GM12874 (cell line): ENCODE measurements around the gene FMN1.

Source experiments
- TF ChIP-seq, protein P1 (sequence below): IDR thresholded peaks from 2 replicates; pipeline ENCODE4 v1.5.1; 2011; ENCODE audit warnings: low read depth, mild to moderate bottlenecking, control low read depth, low read length, moderate library complexity; ENCODE audit not compliant: insufficient read depth

Gene FMN1

GRCh38 chr15:32881528-32881927, 313.0 kb downstream of the FMN1 start:
- TF ChIP-seq, protein P1, sequence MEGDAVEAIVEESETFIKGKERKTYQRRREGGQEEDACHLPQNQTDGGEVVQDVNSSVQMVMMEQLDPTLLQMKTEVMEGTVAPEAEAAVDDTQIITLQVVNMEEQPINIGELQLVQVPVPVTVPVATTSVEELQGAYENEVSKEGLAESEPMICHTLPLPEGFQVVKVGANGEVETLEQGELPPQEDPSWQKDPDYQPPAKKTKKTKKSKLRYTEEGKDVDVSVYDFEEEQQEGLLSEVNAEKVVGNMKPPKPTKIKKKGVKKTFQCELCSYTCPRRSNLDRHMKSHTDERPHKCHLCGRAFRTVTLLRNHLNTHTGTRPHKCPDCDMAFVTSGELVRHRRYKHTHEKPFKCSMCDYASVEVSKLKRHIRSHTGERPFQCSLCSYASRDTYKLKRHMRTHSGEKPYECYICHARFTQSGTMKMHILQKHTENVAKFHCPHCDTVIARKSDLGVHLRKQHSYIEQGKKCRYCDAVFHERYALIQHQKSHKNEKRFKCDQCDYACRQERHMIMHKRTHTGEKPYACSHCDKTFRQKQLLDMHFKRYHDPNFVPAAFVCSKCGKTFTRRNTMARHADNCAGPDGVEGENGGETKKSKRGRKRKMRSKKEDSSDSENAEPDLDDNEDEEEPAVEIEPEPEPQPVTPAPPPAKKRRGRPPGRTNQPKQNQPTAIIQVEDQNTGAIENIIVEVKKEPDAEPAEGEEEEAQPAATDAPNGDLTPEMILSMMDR: no peak

GRCh38 chr15:32880642-32881041, 313.9 kb downstream of the FMN1 start:
- TF ChIP-seq, protein P1: no peak

- TF ChIP-seq, protein P1: no peak
Observed at GRCh38 chr15:32879980-32880379, 314.5 kb downstream of the FMN1 start.

DNA sequence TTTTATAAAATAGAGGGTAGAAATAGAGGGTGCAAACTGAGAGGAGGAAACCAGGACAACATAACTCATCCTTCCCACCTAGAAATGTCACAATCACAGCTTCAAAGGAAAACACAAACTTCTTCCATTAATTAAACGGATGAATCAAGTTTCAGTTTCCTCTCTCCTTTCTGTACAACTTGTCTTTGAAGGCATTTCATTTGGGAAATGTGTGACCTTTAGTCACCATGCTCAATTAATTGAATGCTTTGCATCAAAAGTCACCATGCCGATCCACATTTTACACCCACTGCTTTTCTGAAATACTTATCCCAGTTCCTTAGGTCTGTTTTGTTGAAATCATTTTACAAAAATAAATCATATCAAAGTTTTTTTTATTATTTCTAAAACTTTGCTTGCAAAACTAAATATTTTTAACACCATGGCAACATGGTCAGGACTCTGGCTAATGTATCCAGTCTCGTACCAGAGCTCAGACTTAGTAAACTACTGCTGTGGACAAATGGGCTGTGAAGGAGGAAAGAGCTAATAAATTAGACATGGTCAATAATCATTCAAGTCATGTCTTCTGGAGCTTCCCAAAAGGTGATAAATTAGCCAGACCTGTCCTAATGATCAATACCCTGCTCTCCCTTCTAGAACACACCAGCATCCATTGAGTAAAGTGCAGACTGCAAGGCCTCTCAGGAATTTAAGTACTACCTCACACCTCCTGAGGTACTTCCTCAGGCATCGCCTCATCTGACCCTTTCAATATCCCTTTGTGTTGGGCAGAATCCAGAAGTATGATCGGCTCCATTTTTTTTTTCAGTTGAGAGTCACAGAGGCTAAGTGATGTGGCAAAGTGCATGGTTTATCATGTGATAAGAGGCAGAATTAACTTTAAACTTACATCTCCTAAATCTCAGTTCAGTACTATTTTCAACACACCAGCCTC, 315.4 kb downstream of the FMN1 start:
- TF ChIP-seq, protein P1: no peak

GRCh38 chr15:32878342-32878741, 316.2 kb downstream of the FMN1 start:
- TF ChIP-seq, protein P1: no peak

DNA sequence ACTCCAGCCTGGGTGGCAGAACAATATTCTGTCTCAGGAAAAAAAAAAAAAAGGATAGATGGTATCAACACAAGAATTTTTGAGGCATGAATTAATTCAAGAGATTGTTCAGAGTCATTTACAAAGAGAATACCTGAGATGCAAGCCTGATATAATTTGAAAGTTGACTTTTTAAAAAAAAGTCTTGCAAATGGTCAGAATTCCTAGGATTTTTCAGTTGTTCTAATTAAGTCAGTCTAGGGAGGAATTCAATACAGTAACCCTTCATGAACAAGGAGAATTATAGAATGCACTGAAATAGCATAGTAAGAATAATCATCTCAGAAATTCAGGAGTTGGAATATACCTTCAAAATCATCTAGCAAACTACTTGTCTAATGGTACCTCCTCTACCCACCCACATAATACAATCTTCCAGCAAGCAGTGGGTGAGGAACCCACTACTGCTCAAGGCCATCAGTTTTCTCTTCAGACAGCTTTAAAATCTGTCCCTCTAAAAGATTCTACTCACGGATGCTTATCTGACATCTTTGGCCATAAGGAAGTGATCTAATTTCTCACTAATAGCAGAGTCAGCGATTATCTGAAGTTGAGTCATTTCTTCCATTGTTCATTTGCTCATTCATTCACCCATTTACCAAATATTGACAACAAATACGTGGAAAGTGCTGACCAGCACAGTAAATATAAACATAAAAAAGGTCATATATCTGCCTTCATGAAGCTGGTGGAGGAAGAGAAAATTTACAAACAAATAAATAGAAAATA, 317.1 kb downstream of the FMN1 start:
- TF ChIP-seq, protein P1: no peak
